Measurements from ENCODE around the gene SPACA9. TPM values are rescaled to one million over a fixed set of nuclear protein-coding genes. Genes with fewer than 3 reads are reported as not detected.

Gene SPACA9
- total RNA-seq, 4 donors from 2014 or later: 1.00 to 9.0 (median 1.7) TPM

- peaks cover 0 to 13% (median 6%) of the 10 kb centered on the region in 4 donors for H3K4me1 ChIP-seq
- in situ Hi-C loops (cut with MboI; ENCODE audit: low pct_ligation_motif_present in 1 of 4, low pct_unique_long_range_greater_than_20kb in 1 of 4, low sequenced_read_pairs in 3 of 4) (no loop called here), intact Hi-C loops (cut with DNase I; ENCODE audit: low total_unique reads) (no loop called here)
- no peak overlapping the region for H3K4me3 ChIP-seq
- H3K36me3 ChIP-seq: no peaks in the 10 kb centered on the region
- 89% methylated on average over 6 of the region's 6 CpGs; no CpG with 5 or more reads in 1 of the 2 donors for WGBS, 2 donors (ENCODE audit: low coverage in 1 of 2)
- H3K27ac ChIP-seq: no peak overlapping the region
- no peaks in the 10 kb centered on the region for H3K27me3 ChIP-seq
- TF ChIP-seq POLR2A (IDR thresholded peaks at IDR 0.05) (no peak), POLR2AphosphoS5 (IDR thresholded peaks at IDR 0.05) (no peak), CTCF (IDR thresholded peaks at IDR 0.05) (no peak), EP300 (IDR thresholded peaks at IDR 0.05; ENCODE audit: low read depth) (no peak)
- DNase-seq: no peak
- no peaks in the 10 kb centered on the region for H3K9me3 ChIP-seq
Observed at GRCh38 chr9:132882616-132883015, 3.9 kb downstream of the SPACA9 start.

- no peak overlapping the region for H3K27ac ChIP-seq
- TF ChIP-seq POLR2AphosphoS5 (IDR thresholded peaks at IDR 0.05) (no peak), POLR2A (IDR thresholded peaks at IDR 0.05) (no peak), EP300 (IDR thresholded peaks at IDR 0.05; ENCODE audit: low read depth) (no peak), CTCF (IDR thresholded peaks at IDR 0.05) (no peak)
- WGBS, 2 donors (ENCODE audit: low coverage in 1 of 2): 93 to 94% methylated on average over 9 to 27 of the region's 27 CpGs
- intact Hi-C loops (cut with DNase I; ENCODE audit: low total_unique reads) (no loop called here), in situ Hi-C loops (cut with MboI; ENCODE audit: low pct_ligation_motif_present in 1 of 4, low pct_unique_long_range_greater_than_20kb in 1 of 4, low sequenced_read_pairs in 3 of 4) (no loop called here)
- H3K4me1 ChIP-seq: peaks cover 0 to 10% (median 3%) of the 10 kb centered on the region in 4 donors
- H3K9me3 ChIP-seq: no peaks in the 10 kb centered on the region
- no peak for DNase-seq
- no peaks in the 10 kb centered on the region for H3K36me3 ChIP-seq
- H3K4me3 ChIP-seq: no peak overlapping the region
- H3K27me3 ChIP-seq: no peaks in the 10 kb centered on the region
Observed at GRCh38 chr9:132883349-132884294, 4.9 kb downstream of the SPACA9 start.

- H3K27ac ChIP-seq: no peak overlapping the region
- H3K4me1 ChIP-seq: no peaks in the 10 kb centered on the region
- DNase-seq: no peak
- WGBS, 2 donors (ENCODE audit: low coverage in 1 of 2): 20 to 48% methylated on average over 1 to 9 of the region's 9 CpGs
- no peaks in the 10 kb centered on the region for H3K9me3 ChIP-seq
- intact Hi-C loops (cut with DNase I; ENCODE audit: low total_unique reads) (no loop called here), in situ Hi-C loops (cut with MboI; ENCODE audit: low pct_ligation_motif_present in 1 of 4, low pct_unique_long_range_greater_than_20kb in 1 of 4, low sequenced_read_pairs in 3 of 4) (no loop called here)
- no peaks in the 10 kb centered on the region for H3K27me3 ChIP-seq
- TF ChIP-seq EP300 (IDR thresholded peaks at IDR 0.05; ENCODE audit: low read depth) (no peak), CTCF (IDR thresholded peaks at IDR 0.05) (no peak), POLR2AphosphoS5 (IDR thresholded peaks at IDR 0.05) (no peak), POLR2A (IDR thresholded peaks at IDR 0.05) (no peak)
- H3K4me3 ChIP-seq: no peak overlapping the region
- no peaks in the 10 kb centered on the region for H3K36me3 ChIP-seq
Observed at GRCh38 chr9:132885720-132886333, 7.1 kb downstream of the SPACA9 start.

GRCh38 chr9:132886334-132886725, 7.6 kb downstream of the SPACA9 start:
- intact Hi-C loops (cut with DNase I; ENCODE audit: low total_unique reads) (no loop called here), in situ Hi-C loops (cut with MboI; ENCODE audit: low pct_ligation_motif_present in 1 of 4, low pct_unique_long_range_greater_than_20kb in 1 of 4, low sequenced_read_pairs in 3 of 4) (no loop called here)
- Histone ChIP-seq H3K36me3 (no peaks in the 10 kb centered on the region), H3K27me3 (no peaks in the 10 kb centered on the region), H3K4me1 (no peaks in the 10 kb centered on the region), H3K9me3 (no peaks in the 10 kb centered on the region), H3K27ac (no peak overlapping the region), H3K4me3 (no peak overlapping the region)
- TF ChIP-seq POLR2AphosphoS5 (IDR thresholded peaks at IDR 0.05) (no peak), EP300 (IDR thresholded peaks at IDR 0.05; ENCODE audit: low read depth) (no peak), POLR2A (IDR thresholded peaks at IDR 0.05) (no peak), CTCF (IDR thresholded peaks at IDR 0.05) (no peak)
- 88% methylated on average over 6 of the region's 6 CpGs; no CpG with 5 or more reads in 1 of the 2 donors for WGBS, 2 donors (ENCODE audit: low coverage in 1 of 2)
- no peak for DNase-seq

Measured in transverse colon (tissue), 4 donors.